ENCODE results near the gene CHCHD3.
A peak's percentile ranks its signal among the peaks of the same experiment; 100 is the strongest.

Gene CHCHD3

DNA sequence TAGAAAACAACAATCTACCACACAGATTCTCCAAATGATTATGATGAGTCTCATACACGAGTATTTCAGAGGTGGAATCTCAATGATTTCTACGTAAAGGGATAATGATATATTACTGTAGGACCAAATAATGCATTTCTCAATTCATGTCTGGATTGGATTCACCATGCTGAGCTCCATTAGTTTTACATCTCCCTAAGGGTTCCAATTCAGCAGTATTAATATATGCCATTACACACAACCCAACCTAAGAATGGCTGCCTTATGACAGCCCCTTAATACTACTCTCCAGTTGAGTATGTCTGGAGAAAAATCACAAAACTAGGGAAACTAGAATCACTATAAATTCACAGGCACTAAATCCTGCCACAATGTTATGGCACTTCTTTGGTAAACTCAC lies 271.3 kb downstream of the CHCHD3 start:
- DNase-seq (ENCODE audit: low spot score): no peak

DNA sequence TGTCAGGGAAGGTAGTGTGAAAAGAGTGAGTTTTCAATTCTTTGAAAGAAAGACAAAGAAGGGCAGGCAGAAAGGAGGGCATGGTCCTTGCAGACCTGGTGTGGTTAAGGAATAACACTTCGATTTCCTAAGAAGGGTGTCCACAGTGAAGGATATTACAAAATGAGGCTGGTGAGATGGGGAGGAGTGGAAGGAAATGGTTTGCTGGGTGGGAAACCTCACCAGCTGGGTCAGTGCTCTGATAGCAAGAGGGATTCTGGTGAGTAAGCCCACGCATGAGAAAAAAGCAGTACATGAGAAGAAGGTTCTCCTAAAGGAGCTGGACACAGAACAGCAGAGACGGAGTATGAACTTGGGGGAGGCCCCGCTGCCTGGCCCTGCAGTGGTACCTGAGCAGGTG lies 275.1 kb downstream of the CHCHD3 start:
- no peak for DNase-seq (ENCODE audit: low spot score)

DNA sequence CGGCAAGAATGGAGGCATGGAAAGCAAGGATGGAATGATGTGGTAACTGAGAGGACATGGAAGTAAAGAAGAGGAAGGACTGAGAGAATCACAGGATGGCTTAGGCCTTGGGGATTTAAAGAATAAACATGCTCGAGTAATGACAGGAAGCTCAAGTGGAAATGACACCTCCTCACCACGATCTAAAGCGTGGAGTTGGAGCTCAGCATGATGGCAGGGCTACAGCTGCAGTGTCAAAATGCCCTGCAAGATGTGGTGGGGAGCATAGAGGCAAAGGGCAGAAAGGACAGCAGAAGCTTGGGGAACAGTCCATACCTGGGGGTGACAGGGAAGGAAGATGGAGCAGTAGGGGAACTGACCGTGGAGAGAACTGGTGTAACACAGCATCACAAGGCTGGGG lies 276.1 kb downstream of the CHCHD3 start:
- DNase-seq (ENCODE audit: low spot score): no peak

DNA sequence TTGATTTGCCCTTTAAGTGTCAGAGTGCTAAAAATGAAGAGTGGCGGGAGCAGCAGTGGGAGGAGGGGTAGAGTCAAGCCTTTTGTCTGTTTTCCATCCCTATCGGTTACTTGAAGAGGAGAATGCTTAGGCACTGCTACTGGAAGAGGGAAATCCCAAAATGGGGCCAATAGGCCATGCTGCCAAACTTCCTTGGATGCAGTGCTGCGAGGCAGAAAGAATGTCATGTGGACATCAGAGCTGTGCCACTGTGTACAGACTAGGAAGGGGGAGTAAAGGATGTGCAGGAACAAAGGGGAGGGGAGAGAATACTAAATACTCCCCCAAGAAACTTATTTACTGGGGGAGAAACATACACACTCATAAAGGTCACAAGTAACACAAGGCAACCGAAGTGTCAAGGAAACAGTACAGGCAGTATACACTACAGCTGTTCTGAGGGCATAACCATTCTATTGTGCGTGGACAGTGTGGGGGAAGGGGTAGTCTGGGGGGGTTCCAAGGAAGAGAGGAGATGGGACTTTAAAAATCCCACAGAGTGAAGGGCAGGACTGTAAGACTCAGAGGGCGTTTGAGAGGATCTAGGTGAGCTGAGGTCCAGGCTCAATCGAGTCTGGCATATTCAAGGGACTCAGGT lies 276.9 kb downstream of the CHCHD3 start:
- no peak for DNase-seq (ENCODE audit: low spot score)

DNA sequence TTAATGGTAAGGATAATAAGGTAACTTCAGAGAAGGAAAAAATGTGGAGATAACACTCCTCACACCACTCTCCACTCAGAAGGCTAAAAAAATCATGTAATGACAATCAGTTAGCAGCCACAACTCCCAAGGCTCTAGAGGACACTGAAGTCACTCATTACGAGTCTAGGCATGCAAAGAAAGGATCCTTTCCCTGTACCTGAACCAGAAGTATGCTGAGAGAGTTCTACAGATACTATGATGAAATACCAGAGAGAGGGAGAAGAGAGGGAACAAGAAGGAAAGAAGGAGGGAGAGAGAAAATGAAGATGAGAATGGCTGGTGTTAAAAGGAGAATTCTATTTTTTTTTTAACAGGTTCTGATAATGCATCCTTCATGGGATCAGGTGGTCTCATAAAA lies 281.4 kb downstream of the CHCHD3 start:
- no peak for DNase-seq (ENCODE audit: low spot score)

DNA sequence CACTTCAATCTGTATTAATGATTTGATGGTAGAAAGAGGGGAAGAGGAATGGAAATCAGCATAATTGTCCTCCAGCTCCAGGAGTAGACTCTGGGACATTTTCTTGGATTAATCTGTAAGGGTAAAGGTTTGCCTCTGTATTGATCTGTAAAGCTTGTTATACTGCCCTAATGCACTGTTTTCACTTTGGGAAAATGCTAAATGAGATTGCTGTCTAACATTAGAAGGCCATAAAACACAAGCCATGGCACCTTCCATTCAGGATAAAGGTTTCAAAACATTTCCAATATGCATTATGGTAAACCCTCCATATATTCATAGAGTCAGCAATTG lies 282.8 kb downstream of the CHCHD3 start:
- DNase-seq (ENCODE audit: low spot score): no peak

DNA sequence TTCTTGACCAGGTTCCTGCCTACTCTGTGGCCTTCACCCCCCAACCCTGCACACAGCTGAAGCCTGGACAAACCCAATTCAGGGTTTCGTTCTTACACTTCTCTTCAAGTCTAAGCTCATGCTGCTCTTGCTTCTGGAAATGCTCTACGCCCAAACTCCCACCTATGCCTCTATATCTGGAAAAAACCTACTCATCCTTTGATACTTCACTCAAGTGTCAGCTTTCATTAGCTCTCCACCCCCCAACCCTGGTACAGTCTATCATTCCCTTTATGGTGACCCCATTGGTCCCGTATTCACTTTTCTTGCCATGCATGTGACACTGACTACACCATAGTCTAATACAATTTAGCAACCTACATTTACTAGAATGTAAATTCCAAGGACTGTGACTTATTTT lies 284.7 kb downstream of the CHCHD3 start:
- no peak for DNase-seq (ENCODE audit: low spot score)

DNA sequence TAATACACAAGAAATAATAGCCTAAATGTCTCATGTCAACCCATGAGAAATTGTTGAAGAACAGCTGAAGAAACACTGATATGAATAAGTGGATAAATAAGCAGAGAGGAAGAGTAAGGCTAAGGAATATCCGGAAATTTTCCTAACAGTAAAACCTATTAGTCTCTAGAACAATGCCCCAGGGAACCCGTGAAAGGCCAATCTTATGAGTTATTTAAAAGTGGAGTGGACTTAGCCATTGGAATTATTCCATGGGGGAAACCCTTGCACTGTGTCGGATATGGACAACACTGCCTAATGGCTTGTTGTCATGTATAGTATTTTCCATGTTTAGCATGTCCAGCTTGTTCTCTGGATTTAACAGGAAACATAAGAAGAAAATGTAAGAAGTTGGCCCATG lies 288.4 kb downstream of the CHCHD3 start:
- no peak for DNase-seq (ENCODE audit: low spot score)

DNA sequence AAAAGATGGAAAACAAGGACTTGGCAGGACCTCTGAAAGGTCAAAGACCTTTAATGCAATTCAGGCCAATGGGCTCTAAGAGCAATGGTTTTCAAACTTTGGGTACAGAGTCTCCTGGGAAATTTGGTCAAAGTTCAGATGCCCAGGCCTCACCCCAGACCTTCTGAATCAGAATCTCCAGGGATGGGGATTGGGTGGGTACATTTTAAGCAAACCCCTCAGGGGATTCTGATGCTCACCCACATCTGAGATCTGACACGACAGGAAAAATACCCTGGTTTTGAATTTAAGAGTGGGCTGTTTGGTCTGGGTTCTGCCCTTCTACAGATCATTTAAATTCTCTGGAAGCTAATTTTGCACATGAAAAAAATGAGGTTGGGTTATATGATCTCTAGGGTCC lies 290.9 kb downstream of the CHCHD3 start:
- DNase-seq (ENCODE audit: low spot score): no peak

DNA sequence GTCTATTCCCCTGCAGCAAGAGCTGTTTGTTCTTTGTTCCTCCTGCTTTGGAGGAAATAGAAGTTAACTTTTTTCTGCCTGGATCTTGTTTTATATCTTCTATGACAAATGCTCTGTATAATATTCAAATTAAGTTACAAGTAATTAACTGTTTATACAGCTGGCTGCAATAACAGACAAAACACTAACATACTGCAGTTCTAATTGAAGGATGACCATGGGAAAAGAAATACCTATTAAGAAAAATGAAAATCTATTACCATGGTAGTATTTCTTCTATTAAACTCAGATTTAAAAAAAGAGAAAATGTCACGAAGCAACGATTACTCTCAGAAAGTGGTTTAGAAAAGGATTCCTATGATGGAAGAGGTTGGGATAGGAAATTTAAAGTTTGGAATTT lies 291.8 kb downstream of the CHCHD3 start:
- DNase-seq (ENCODE audit: low spot score): no peak

DNA sequence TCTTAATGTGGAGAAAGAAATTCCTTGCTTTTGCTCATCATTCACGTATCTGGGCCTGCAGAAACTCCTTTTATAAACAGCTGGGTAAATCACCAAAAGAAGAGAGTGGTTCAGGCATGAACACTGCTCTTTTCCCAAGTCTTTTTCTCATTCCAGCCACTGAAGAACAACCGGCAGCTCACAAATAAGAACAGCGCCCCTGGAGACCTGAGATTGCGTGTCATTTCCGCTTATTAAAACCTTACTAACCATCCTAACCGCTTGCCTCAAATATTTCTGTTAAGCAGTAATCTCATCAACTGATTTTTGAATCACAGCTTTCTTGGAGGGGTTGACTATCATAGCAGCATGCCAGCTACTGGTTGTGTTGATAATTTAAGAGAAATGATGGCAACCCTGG lies 292.6 kb downstream of the CHCHD3 start:
- no peak for DNase-seq (ENCODE audit: low spot score)

DNA sequence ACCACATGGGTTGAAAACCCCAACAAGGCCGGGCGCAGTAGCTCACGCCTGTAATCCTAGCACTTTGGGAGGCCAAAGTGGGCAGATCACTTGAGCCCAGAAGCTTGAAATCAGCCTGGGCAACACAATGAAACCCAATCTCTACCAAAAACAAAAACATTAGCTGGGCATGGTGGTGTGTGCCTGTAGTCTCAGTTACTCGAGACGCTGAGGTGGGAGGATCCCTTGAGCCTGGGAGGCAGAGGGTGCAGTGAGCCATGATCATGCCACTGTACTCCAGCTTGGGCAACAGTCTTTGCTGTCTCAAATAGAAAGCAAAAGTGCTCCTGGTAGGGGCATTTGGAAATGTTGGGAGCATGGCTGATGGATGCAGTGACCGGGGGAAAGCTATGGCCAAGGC lies 296.0 kb downstream of the CHCHD3 start:
- DNase-seq (ENCODE audit: low spot score): no peak

DNA sequence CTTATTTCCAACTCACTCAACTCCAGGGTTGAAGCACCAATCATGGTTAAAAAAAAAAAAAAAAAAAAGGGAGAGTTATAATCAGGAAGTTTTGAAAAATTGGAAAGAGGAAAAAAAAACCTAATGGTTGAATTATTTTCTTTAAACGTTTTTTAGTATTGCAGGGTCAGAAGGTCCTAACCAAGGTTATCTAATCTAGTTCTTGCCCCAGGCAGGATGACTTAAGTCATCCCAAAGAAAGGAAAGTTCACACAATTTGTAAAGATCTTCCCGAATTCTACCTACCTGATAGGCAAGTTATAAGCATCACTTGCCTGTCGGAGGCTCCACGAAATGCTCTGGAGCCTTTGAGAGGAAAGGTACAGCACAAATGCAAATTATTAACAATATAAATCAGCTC lies 297.5 kb downstream of the CHCHD3 start:
- no peak for DNase-seq (ENCODE audit: low spot score)

DNA sequence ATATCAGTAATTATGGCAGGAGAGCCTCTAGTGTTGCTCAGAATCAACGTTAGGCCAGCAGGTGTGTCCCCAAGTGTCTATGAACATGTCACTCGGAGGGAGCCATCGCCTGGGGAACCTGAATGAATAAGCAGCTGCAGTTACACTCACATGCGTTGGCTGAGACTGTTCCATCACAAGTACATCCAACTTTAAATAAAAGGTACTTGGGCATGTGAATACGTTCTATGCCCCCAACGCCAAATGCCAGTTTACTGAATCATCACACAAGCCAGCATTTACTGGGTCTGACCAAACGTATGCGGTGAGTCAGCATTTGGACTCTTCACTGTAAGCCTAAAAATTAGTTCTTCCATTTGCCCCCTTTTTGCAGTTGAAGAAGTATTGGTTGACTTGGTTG lies 298.1 kb downstream of the CHCHD3 start:
- peak; percentile 53 for DNase-seq (ENCODE audit: low spot score)

DNA sequence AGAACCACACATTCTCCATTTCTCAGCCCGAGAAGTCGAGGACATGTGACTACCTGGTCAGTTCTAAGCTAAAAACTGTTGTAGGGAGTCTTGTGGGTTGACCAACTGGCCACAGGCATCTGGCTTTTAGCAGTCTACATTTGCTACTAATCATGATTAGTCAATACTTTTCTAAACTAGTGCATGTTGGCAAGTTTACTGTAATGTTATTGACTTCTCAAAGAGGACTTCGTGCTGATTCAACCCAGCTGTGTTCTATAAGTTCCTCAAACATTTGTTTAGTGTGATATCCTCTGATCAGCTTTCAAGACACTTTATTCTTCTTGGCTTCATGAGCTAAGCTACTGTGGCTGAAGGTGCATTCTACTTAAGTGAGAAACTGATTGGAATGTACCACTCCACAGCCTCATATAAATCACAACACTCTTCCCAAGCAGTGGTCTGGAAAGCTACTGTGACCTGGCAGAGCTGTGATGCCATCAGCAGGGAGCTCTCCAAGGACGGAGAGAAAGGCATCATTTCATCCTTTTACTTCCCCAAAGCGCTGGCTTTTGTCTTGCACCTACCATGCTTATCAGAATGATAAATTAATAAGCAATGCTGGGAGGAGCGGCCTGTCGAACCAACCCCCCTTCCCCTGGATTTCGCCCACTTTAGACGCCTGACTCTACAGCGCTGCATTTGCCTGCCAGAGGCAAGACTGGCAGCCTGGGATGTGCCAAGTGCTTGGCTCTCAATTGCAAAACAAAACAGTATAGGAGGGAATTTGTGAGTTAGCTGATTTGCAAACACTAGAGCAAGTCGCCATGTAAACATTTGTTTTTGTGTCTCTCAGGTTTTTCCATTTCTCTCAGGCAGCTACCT lies 298.9 kb downstream of the CHCHD3 start:
- peak; percentile 82 for DNase-seq (ENCODE audit: low spot score)

DNA sequence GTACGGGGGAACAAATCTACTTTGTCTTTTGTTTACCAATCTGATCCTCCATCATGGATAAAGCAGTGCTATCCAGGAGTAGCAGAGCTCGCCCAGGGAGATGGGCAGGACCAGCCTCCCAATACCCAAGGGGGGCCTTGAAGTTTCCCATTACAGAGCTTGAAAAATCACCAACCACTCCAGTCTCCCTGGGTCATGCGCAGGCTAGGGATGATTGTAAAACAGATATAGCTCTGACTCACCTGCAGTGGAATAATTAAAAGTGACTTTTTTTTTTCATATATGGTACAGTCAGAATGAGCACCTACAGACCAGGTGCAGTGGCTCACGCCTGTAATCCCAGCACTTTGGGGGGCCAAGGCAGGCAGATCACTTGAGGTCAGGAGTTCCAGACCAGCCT lies 301.1 kb downstream of the CHCHD3 start:
- DNase-seq (ENCODE audit: low spot score): no peak

DNA sequence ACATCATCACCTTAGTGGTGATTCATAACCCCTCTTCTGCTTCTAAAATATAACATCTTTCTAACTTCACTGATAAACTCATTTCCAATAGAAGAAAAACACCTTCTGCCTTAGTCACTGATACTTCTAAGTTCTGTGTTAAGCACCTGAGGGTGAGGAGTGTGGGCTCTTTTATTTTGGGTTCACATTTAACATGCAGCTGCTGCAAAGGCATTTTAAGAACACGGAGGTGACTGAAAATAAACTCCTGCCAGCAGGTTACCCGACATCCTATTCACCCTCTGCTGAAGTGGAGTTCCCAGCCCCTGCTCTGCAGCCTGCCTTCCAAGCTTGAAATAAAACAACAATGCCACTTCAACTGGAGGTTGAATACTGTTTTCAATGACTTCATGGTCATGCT lies 302.7 kb downstream of the CHCHD3 start:
- no peak for DNase-seq (ENCODE audit: low spot score)

DNA sequence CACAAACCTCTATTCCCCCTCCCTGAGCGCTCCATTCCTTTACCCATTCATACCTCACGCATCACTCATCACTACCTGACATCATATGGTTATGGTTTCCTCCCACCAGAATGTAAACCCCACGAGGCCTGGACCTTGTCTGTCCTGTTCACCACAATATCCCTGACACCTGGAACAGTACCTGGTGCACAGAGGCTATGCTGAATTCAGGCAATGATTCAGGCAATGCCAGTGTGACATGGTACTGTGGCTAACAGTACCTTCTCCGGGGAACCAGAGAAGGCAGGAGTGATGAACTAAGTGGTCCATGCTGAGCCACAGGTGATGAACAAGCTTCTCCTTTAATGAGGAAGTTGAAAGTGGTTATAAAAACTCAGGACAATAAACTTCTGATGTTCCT lies 303.1 kb downstream of the CHCHD3 start:
- no peak for DNase-seq (ENCODE audit: low spot score)

DNA sequence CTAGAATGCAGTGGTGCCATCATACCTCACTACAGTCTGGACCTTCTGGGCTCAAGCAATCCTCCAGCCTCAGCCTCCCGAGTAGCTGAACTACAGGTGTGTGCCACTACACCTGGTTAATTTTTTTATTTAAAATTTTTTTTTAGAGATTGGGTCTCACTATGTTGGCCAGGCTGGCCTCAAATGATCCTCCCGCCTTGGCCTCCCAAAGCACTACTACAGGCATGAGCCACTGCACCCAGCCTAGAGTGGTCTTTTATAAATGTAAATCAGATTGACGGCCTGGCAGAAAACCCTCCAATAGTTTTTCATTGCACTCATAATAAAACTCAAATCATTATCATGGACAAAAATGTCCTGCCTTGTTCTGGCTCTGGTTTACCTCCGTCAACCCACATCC lies 303.9 kb downstream of the CHCHD3 start:
- no peak for DNase-seq (ENCODE audit: low spot score)

DNA sequence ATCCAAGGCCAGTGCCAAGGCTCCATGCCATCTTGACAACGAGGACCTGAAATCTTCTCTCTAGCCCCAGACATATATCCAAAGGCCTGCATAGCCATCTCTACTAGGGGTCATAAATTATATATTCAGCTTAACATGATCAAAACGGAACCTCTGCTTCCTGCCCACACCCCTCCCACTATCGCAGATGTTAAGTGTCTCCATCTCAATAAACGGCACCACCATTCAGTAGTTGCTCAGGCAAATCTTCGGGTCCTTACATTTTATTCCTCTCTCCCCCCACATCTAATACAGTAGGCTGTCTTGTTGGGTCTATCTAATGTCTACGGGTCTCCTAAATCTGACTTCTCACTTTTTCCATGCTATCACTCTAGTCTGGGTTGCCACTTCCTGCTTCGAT lies 304.5 kb downstream of the CHCHD3 start:
- no peak for DNase-seq (ENCODE audit: low spot score)

DNA sequence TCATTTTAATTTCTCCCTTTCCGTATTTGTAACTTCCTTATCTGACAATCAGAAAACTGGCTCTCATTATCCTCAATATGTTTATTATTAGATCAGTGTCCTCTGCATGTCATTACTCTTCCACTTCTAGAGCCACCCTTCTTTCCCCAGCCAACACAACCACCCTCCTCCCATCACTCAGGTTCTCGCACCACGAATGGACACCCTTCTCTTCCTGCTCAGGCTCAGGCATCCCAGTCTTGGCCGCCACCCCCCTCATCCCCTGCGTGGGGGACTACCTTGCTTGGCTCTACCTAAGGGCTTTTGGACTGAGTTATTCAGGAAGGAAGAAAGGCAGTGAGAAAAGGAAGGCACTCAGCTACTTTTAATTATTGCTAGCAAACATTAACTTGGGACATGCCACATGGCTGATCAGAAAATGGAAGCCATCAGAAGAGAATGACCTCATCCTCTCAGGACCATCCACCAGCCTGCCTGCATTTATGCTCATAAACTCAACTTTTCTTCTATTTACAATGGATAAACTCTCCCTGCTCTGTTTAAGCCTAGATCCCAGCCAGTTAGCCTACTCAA lies 305.8 kb downstream of the CHCHD3 start:
- no peak for DNase-seq (ENCODE audit: low spot score)

DNA sequence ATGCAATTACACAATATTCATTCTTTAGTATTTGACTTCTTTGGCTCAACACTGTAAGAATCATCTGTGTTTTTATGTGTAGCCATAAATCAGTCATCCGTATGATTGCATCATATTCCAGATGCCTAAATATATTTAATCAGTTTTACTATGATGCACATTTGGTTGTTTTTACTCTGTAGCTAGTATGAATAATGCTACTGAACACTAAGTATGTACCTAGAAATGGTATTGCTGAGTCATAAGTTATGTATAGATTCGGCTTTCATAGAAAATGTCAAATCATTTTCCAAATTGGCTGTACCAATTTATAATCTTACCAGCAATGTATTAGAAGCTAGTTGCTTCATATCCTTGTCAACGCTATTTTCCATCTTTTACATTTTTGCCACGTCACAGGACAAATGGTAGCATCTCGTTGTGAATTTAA lies 308.3 kb downstream of the CHCHD3 start:
- peak; percentile 67 for DNase-seq (ENCODE audit: low spot score)

DNA sequence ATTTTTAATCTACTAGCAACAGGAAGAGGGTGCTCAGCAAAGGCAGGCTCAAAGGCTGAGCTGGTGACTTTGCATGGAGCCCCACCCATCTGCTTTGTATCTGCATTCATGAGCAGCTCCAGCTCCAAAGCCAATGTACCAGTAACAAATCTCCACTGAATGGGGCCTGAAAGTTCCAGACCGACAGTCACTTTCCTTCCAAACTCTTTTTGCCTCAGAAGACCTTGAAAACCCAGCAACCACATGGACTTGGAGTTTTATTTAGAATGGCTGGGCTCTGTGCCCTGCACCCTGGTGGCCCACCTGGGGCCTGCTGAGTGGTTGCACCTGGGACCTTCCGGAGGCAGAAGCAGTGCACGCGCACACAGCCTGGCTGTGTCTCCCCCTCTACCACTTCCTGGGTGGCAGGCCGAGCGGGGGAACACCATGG lies 310.6 kb downstream of the CHCHD3 start:
- peak; percentile 55 for DNase-seq (ENCODE audit: low spot score)

DNA sequence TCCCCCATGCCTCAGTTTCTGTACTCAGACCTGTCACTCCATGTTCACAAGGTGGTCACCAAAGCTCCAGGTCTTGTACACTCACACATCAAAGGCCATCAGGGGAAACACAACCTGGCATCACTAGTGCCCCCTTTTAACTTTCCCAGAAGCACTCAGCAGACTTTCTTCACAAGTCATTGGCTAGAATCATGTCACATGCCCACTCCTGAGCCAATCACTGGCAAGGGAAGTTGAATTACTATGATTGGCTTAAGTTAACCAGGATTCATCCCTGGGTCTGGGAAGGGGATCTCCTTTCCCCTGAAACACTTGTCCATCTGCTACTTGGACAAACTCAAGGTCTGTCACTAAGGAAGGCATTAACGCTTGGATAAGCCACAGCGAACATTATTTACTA lies 311.8 kb downstream of the CHCHD3 start:
- DNase-seq (ENCODE audit: low spot score): no peak

Measured in GM03348 (cell line).